ENCODE results near the gene SPATS2. TPM values are rescaled to one million over a fixed set of nuclear protein-coding genes. Genes with fewer than 3 reads are reported as not detected.

Gene SPATS2
- total RNA-seq, 2 experiments from 2014 or later, result 6.1 to 6.4 TPM

- Mint-ChIP-seq H3K9me3 (no peaks in the 10 kb centered on the region), H3K27ac (no peak overlapping the region), H3K4me1 (ENCODE audit: low read depth) (peaks cover 12% of the 10 kb centered on the region), H3K36me3 (ENCODE audit: low read depth) (peaks cover 9% of the 10 kb centered on the region), H3K27me3 (peaks cover 16% of the 10 kb centered on the region), H3K4me3 (no peak overlapping the region)
- Histone ChIP-seq H3K27me3 (ENCODE audit: control insufficient read depth in 1 of 2, insufficient read depth in 2 of 2, low read length in 2 of 2) (peaks cover 6 to 17% of the 10 kb centered on the region in 2 experiments), H3K36me3 (ENCODE audit: insufficient read depth, low read length) (peaks cover 3% of the 10 kb centered on the region), H3K4me3 (ENCODE audit: low read length) (no peak overlapping the region), H3K4me1 (ENCODE audit: insufficient read depth, low read length) (peaks cover 21% of the 10 kb centered on the region), H3K9me3 (ENCODE audit: control insufficient read depth in 1 of 2, insufficient read depth in 1 of 2, low read length in 2 of 2) (peaks cover 0 to 13% of the 10 kb centered on the region in 2 experiments), H3K27ac (ENCODE audit: low read depth in 1 of 2, low read length in 2 of 2) (no peak overlapping the region)
- intact Hi-C loops (cut with DNase I, micrococcal nuclease), result loop anchor here (2.0 to 5.0 kb wide), 3 partner anchors 70 to 155 kb away; partner anchors contain the start of genes FMNL3 (in 1 of the 2) and PRPF40B (in 1 of the 2)
- TF ChIP-seq CTCF (IDR thresholded peaks at IDR 0.05), result no peak
- CTCF ChIA-PET, result no interaction called here
- POLR2A ChIA-PET, result interaction anchor here (2.9 kb wide), 1 partner anchor 71 kb away, joined by 6 read pairs; the partner anchor contains the start of gene PRPF40B
- no peak for ATAC-seq (ENCODE audit: poor library complexity)
- DNase-seq, result no peak
Observed at GRCh38 chr12:49552425-49552824, 185.2 kb downstream of the SPATS2 start.

- Mint-ChIP-seq H3K27me3 (peaks cover 14% of the 10 kb centered on the region), H3K36me3 (ENCODE audit: low read depth) (peaks cover 9% of the 10 kb centered on the region), H3K4me3 (no peak overlapping the region), H3K9me3 (no peaks in the 10 kb centered on the region), H3K4me1 (ENCODE audit: low read depth) (peaks cover 12% of the 10 kb centered on the region), H3K27ac (no peak overlapping the region)
- POLR2A ChIA-PET, result interaction anchor here (1.5 to 2.9 kb wide), 3 partner anchors 12 to 70 kb away, joined by 3 to 6 read pairs (median 5); partner anchors contain the start of genes MCRS1 and PRPF40B
- Histone ChIP-seq H3K27ac (ENCODE audit: low read depth in 1 of 2, low read length in 2 of 2) (no peak overlapping the region), H3K9me3 (ENCODE audit: control insufficient read depth in 1 of 2, insufficient read depth in 1 of 2, low read length in 2 of 2) (peaks cover 0 to 13% of the 10 kb centered on the region in 2 experiments), H3K4me1 (ENCODE audit: insufficient read depth, low read length) (peaks cover 21% of the 10 kb centered on the region), H3K36me3 (ENCODE audit: insufficient read depth, low read length) (peaks cover 8% of the 10 kb centered on the region), H3K27me3 (ENCODE audit: control insufficient read depth in 1 of 2, insufficient read depth in 2 of 2, low read length in 2 of 2) (peaks cover 6 to 17% of the 10 kb centered on the region in 2 experiments), H3K4me3 (ENCODE audit: low read length) (no peak overlapping the region)
- ATAC-seq (ENCODE audit: poor library complexity) (no peak), DNase-seq (peak in 1 of 14 experiments; percentile 5)
- intact Hi-C loops (cut with DNase I, micrococcal nuclease), result loop anchor here (1.0 to 5.0 kb wide), 4 partner anchors 70 to 195 kb away; partner anchors contain the start of genes FMNL3 (in 1 of the 2) and PRPF40B (in 1 of the 2)
- TF ChIP-seq CTCF (IDR thresholded peaks at IDR 0.05), result no peak
- CTCF ChIA-PET, result interaction anchor here (0.7 to 1.7 kb wide), 5 partner anchors 15 to 186 kb away, joined by 3 to 6 read pairs (median 3); partner anchors contain the start of genes KCNH3 and SPATS2
Observed at GRCh38 chr12:49552899-49553298, 185.6 kb downstream of the SPATS2 start.

DNA sequence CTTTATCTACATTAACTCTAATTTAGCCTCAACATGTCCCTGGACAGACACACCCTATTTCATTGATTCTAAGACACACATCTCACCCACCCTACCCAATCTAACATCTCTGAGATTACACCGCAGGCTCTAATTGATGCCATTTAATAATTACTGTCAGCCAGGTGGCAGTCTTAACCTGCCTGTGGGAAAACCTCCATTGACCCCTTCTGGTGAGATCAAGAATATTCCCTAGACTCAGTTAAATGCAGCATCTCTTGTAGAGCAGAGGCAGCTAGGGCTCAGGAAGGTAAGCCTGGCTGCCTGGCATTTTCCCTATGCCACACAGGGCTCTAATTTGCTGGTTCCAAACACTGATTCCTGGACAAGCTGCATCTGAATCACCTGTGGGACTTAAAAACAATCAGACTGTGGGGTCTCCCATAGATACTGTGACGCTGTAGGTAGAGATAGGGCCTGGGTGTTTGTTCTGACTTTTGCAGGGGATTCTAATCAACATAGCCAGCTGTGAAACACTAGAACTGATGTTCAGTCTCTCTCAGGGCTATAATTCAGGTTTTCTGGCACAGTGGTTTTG, 186.3 kb downstream of the SPATS2 start:
- POLR2A ChIA-PET, result interaction anchor here (1.5 to 2.9 kb wide), 4 partner anchors 10 to 69 kb away, joined by 3 to 6 read pairs (median 4); partner anchors contain the start of genes MCRS1 and PRPF40B
- H3K4me3 Mint-ChIP-seq, result no peak overlapping the region
- CTCF ChIA-PET, result interaction anchor here (0.6 to 1.7 kb wide), 8 partner anchors 15 to 195 kb away, joined by 3 to 9 read pairs (median 3); partner anchors contain the start of genes KCNH3 and SPATS2

More for the DNA sequence above, 186.3 kb downstream of the SPATS2 start:
- peaks cover 16% of the 10 kb centered on the region for H3K4me1 ChIP-seq (ENCODE audit: insufficient read depth, low read length)
- no peaks in the 10 kb centered on the region for H3K9me3 Mint-ChIP-seq
- no peak overlapping the region for H3K4me3 ChIP-seq (ENCODE audit: low read length)
- H3K4me1 Mint-ChIP-seq (ENCODE audit: low read depth), result peaks cover 7% of the 10 kb centered on the region
- DNase-seq, result peak in 4 of 14 experiments; percentile 33 to 74 (median 66)
- H3K36me3 Mint-ChIP-seq (ENCODE audit: low read depth), result peaks cover 14% of the 10 kb centered on the region
- H3K27me3 ChIP-seq (ENCODE audit: control insufficient read depth in 1 of 2, insufficient read depth in 2 of 2, low read length in 2 of 2), result peaks cover 4 to 14% of the 10 kb centered on the region in 2 experiments
- no peak overlapping the region for H3K27ac Mint-ChIP-seq
- intact Hi-C loops (cut with DNase I, micrococcal nuclease), result loop anchor here (1.0 to 5.0 kb wide), 4 partner anchors 69 to 195 kb away; partner anchors contain the start of genes FMNL3 (in 1 of the 2) and PRPF40B (in 1 of the 2)
- no peak overlapping the region for H3K27ac ChIP-seq (ENCODE audit: low read depth in 1 of 2, low read length in 2 of 2)
- peak; percentile 81 for ATAC-seq (ENCODE audit: poor library complexity)
- peaks cover 0 to 10% of the 10 kb centered on the region in 2 experiments for H3K9me3 ChIP-seq (ENCODE audit: control insufficient read depth in 1 of 2, insufficient read depth in 1 of 2, low read length in 2 of 2)
- H3K36me3 ChIP-seq (ENCODE audit: insufficient read depth, low read length), result peaks cover 14% of the 10 kb centered on the region
- H3K27me3 Mint-ChIP-seq, result peaks cover 9% of the 10 kb centered on the region
- TF ChIP-seq CTCF (IDR thresholded peaks at IDR 0.05), result peak; percentile 73

All from CD4-positive, alpha-beta T cell (primary cell).